Erythroblast (primary cell): ENCODE data around the gene SHB.
"Not testable (repeated sequence)": the region's sequence is repeated elsewhere in the genome, so short reads cannot be mapped to it uniquely, and the experiment has no call there.

ENCODE experiments used
- GATA1 ChIP-seq: IDR thresholded peaks from 2 replicates; pipeline ENCODE4 v1.6.1; 2011; ENCODE audit warnings: low read depth, mild to moderate bottlenecking, control low read depth, low read length, moderate library complexity
- POLR2A ChIP-seq: IDR thresholded peaks from 2 replicates; pipeline ENCODE4 v1.6.1; 2011; ENCODE audit warnings: mild to moderate bottlenecking, low read length

DNA sequence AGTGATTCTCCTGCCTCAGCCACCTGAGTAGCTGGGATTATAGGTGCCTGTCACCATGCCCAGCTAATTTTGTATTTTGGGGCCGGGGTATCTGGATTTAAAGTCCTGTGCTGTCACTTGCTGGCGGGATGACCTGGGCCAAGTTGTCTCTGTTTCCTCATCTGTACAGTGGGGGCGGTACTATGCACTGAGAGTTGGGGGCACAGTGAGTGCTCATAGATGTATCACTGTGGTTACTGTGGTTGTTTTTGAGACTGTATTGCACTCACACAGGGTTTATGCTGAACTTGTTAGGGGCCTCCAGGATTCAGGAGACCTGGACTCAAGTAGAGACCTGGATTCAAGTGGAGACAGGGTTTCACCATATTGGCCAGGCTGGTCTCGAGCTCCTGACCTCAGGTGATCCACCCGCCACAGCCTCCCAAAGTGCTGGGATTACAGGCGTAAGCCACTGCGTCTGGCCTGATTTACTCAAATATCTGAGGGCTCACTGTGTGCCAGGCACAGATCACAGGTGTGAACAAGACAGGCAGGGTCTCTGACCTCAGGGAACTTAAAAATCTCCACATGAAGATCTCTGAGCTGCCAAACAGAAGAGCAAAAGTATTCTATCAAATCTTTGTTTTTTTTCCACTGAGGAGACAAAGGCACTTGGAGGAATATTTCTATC, 103.2 kb downstream of the SHB start:
- not testable (repeated sequence) for TF ChIP-seq POLR2A, GATA1
